AG08395 (cell line): ENCODE results near the gene C11orf52.
"Not testable (repeated sequence)": the region's sequence is repeated elsewhere in the genome, so short reads cannot be mapped to it uniquely, and the experiment has no call there.

ENCODE experiments used
- DNase-seq: peaks from one replicate; pipeline ENCODE4 v3.0.0; 2012; ENCODE audit warnings: mixed read lengths, low spot score

Gene C11orf52

GRCh38 chr11:111913031-111913861 lies 5.5 kb upstream of the C11orf52 start:
- peak; percentile 19 for DNase-seq

- DNase-seq, result peak; percentile 85
These were observed 4.7 kb upstream of the C11orf52 start for GRCh38 chr11:111913997-111914396.

DNA sequence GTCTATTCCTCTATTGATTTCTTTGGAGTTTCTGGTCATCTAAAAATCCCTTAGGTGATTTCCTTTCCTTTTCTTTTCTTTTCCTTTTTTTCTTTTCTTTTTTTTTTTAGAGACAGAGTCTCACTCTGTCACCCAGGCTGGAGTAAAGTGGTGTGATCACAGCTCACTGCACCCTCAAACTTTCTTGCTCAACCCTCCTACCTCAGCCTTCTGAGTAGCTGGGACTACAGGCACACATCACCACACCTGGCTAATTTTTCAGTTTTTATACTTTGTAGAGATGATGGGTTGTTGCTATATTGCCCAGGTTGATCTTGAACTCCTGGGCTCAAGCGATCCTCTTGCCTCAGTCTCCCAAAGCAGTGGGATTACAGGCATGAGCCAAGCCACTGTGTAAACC lies 1.9 kb upstream of the C11orf52 start:
- DNase-seq, result no peak

- no peak for DNase-seq
These were observed 1.4 kb upstream of the C11orf52 start for GRCh38 chr11:111917312-111917711.

DNA sequence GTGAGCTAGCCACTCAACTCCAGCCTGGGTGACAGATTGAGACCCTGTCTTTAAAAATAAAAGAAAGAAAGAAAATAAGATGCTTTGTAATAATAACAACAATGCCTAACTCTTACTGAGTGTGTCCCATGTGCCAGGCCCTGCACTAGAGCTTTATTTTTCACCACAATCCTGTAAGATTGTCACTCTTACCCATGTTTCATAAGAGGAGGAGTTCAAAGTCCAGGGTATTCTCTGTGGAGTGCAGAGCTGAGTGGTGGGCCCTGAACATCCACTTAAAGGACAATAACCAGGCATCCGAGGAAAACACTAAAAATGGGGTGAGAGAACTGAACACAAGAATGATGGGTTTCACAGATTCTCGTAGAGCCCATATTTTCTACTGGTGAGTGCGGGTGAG lies 925 bp upstream of the C11orf52 start:
- no peak for DNase-seq

- DNase-seq, result no peak
These were observed 2.2 kb downstream of the C11orf52 start for GRCh38 chr11:111920908-111921307.

- DNase-seq, result no peak
These were observed 3.0 kb downstream of the C11orf52 start for GRCh38 chr11:111921541-111922230.

GRCh38 chr11:111922803-111923202 lies 4.1 kb downstream of the C11orf52 start:
- peak; percentile 70 for DNase-seq

- peak; percentile 35 for DNase-seq
These were observed 4.7 kb downstream of the C11orf52 start for GRCh38 chr11:111923351-111923788.

- DNase-seq, result no peak
These were observed 5.2 kb downstream of the C11orf52 start for GRCh38 chr11:111923951-111924350.

DNA sequence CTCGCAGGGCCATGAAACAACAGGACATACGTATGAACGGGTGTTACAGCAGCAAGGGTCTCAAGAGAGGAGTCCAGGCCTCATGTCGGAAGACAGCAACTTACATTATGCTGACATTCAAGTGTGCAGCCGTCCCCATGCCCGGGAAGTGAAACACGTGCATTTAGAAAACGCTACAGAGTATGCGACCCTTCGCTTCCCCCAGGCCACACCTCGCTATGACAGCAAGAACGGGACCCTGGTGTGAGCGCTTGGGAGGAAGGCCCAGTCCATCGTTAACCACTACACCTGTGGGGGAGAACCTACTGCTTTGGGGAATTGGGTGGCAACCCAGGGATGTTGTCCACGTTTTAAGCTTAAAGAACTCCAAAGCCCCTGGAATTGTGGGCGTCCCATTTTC lies 7.2 kb downstream of the C11orf52 start:
- no peak for DNase-seq

DNA sequence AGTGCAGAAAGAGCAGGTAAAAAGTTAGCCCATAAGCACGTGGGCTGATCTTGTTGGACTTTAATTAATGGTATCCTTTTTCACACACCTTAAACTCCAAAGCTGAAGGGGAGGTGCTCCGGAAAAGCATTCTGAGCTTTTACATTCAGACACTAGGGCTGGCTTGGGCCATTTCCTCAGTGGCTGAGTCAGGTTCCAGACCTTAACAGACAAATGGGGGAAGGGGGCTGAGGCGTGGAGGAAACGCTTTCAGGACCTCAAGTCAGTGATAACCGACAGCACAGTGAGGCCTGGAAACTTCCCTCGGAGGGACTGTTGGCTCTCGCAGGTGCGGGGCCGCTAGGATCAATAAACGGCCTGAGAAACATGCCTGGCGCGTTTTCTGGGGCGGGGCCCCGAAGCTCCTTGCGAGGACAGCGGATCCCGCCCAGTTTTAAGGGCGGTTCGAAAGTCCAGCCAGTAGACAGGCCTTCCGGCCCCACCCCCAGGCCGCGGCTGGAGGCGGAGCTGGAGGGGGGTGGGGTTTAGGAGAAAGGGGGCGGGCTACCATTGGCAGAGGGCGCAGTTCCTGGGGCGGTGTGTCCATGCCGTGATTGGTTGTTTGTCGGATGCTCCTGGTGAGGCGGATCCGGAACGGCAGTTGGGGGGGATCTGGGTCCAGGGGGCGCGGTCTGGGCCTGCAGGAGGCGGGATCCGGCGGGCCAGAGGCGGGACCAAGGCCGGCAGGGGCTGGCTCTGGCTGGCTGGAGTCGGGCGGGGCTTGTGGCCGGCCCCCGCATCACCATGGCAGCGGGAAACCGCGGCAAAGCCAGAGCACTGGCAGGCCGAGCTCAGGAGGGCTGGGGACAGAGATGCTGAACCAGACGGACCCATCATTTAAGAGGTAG lies 8.0 kb downstream of the C11orf52 start:
- DNase-seq, result peak; percentile 98

- no peak for DNase-seq
These were observed 11.8 kb downstream of the C11orf52 start for GRCh38 chr11:111930472-111930871.

DNA sequence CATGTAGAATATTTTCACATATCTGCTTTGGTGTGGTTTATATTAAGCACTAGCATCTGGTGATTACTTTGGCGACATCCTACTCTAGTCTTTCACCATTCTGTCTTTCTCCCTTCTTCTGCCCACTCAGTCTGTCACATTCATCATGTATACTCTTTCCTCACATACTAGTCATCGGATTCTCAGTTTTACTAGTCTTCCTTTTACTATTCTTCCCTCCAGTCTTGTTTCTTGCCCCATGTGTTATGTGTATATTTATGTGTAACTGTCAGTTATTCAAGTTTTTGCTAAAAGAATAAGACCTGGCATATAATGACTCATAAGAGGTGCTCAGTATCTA lies 13.9 kb downstream of the C11orf52 start:
- no peak for DNase-seq

- not testable (repeated sequence) for DNase-seq
These were observed 14.5 kb downstream of the C11orf52 start for GRCh38 chr11:111933176-111933575.

DNA sequence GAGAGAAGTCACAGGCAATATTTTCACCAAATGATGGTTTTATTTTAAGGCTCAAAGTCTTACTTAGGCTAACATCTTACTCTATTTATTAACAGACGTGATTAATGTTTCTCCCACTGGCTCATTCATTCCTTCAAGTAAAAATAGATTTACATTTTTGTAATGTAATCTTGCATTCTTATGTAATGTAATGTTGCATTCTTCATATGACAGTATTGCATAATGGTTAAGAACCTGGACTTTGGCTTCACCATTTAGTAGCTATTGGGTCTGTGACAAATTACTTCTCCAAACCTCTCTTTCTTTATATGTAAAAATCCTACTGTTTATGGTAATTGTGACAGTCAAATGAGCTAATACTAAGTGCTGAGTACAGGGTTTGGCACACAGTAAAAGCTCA lies 15.2 kb downstream of the C11orf52 start:
- DNase-seq, result no peak

DNA sequence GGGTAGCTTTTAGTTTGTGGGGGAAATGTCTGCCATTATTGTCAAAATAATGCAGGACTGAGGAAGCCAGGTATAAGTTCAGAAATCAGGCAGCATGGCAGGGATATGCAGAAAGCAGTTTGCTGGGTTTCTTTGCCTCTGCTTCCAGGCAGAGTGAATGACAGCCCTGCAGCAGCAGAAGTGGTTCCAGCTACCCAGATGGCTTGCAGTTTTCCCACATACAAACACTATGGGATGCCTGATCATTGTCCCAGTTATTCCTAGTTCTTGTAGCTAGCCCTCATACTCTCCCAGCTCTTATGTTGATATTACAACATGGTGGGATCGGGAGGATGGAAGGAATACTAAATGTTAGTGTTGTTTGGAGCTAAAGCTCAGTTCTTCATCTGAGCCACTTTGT lies 15.6 kb downstream of the C11orf52 start:
- DNase-seq, result no peak

GRCh38 chr11:111935317-111936039 lies 16.8 kb downstream of the C11orf52 start:
- DNase-seq, result no peak

DNA sequence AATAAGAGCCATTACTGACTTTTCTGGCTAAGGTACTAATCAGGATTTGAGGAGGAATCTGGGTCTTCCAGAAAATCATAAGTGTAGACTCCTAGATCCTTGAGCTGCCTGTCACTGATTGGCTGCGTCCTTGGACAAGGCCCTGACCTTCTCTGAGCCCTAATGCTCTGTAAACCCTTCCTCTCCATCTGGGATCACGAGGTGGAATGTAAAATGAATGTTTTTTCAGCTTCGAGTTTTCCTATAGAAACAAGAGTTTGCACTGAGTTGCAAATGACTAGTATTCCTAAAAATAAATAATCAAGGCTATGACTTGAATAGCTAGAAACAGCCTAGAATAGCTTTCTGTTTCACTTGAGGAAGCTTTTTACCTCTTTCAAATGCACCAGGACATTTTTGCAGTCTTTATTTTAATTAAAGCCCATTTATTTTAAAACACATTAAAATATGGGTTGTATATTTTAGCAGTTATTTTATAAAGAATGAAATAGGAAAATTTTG lies 17.4 kb downstream of the C11orf52 start:
- DNase-seq, result no peak

DNA sequence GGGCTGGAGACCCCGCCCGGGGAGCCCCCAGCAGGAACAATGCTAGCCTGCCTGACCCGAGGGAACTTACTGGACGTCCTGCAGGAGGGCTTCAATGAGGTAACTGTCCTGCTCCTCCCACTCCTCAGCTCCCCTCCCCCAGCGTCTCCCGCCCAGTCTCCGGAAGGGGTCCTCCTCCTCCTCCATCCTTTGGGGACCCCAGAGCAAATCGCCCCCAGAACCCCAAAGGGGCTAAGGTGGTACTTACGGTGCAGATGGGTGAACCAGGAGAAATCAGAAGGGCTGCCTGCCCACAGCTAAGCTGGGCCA lies 18.7 kb downstream of the C11orf52 start:
- DNase-seq, result no peak

DNA sequence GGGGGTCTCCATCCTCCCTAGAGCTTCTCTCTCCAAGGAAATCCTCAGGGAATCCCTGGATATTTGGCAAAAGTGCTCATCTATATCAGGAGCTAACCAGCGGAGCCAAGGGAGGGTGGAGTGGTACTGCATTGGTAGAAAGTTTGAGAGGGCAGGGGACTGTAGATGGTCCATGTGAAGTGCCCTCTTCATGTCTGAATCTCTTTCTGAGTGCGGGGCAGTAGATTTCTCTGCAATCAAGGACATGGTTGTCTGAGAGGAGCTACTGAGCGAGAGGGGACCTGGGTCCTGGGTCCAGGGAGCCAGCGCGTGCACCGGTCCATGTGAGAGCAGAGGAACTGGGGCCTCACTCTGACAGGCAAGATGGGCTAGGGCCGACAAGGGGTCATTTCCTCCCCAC lies 19.1 kb downstream of the C11orf52 start:
- DNase-seq, result no peak

DNA sequence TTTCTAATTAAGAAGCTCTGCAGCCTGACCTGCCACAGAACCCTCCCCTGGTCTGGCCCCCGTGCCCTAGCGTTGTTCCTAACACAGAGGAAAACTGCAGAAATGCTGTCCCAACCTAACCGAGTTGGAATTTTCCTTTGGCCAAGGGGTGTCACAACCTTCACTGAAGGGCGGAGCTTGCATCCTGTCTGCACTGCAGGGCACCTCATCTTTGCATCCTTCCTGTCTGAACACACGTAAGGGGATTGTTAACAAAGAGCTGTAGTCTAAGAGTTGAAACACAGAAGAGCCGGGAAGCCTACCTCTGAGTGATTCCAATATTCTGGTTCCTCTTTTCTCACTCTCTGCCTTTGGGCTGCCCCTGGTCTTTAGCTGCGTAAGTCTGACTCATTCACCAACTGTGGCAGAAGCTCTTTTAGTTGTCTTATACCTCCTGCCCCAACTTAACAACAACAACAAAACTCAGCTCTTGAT lies 20.0 kb downstream of the C11orf52 start:
- peak; percentile 36 for DNase-seq
